Cardiac fibroblast (primary cell): ENCODE data around the gene MRC1.

ENCODE experiments used
- DNase-seq, 2 donors: peaks; one replicate each; pipeline versions ENCODE4 v3.0.0 to v3.0.0-alpha.2; 2010; ENCODE audit warnings: low read depth in 2 of 2
- H3K4me3 ChIP-seq, 2 donors: replicated peaks in 1 of 2; 1 replicate in 1 of 2; 2 replicates in 1 of 2; pipeline ENCODE4 v1.5.1; 2011; ENCODE audit warnings: low read depth in 2 of 2, low read length in 2 of 2, mild to moderate bottlenecking in 2 of 2, moderate library complexity in 1 of 2
- CTCF ChIP-seq: IDR thresholded peaks from one replicate; pipeline ENCODE4 v1.5.1; 2011; ENCODE audit warnings: low read depth, mild to moderate bottlenecking, low read length, inconsistent platforms

MRC1 gene

GRCh38 chr10:17771017-17771416 lies 38.1 kb upstream of the MRC1 start:
- TF ChIP-seq CTCF = no peak
- H3K4me3 ChIP-seq = no peak overlapping the region
- DNase-seq = no peak

GRCh38 chr10:17779784-17780183 lies 29.4 kb upstream of the MRC1 start:
- H3K4me3 ChIP-seq = no peak overlapping the region
- no peak for TF ChIP-seq CTCF
- peak in 1 of 2 donors; percentile 50 for DNase-seq

GRCh38 chr10:17780727-17781126 lies 28.4 kb upstream of the MRC1 start:
- no peak for TF ChIP-seq CTCF
- DNase-seq = no peak
- H3K4me3 ChIP-seq = no peak overlapping the region

- DNase-seq = no peak
- no peak for TF ChIP-seq CTCF
Measured at GRCh38 chr10:17781856-17782255, 27.3 kb upstream of the MRC1 start.

GRCh38 chr10:17782921-17783665 lies 26.1 kb upstream of the MRC1 start:
- TF ChIP-seq CTCF = no peak
- DNase-seq = peak; percentile 17 to 45
- H3K4me3 ChIP-seq = no peak overlapping the region

More at GRCh38 chr10:17781856-17782255, 27.3 kb upstream of the MRC1 start:
- no peak overlapping the region for H3K4me3 ChIP-seq

GRCh38 chr10:17783751-17784150 lies 25.4 kb upstream of the MRC1 start:
- H3K4me3 ChIP-seq = no peak overlapping the region
- TF ChIP-seq CTCF = no peak
- peak in 1 of 2 donors; percentile 8 for DNase-seq

- TF ChIP-seq CTCF = no peak
- H3K4me3 ChIP-seq = no peak overlapping the region
- DNase-seq = peak; percentile 37 to 69
Measured at GRCh38 chr10:17784688-17785087, 24.5 kb upstream of the MRC1 start.
